AML-193 (cell line): ENCODE results near the gene NDST1.

Experiments
- DNase-seq, 2 experiments: peaks; one replicate each; lab custom pipeline; 2025; lab: John Stamatoyannopoulos, UW

Gene NDST1

DNA sequence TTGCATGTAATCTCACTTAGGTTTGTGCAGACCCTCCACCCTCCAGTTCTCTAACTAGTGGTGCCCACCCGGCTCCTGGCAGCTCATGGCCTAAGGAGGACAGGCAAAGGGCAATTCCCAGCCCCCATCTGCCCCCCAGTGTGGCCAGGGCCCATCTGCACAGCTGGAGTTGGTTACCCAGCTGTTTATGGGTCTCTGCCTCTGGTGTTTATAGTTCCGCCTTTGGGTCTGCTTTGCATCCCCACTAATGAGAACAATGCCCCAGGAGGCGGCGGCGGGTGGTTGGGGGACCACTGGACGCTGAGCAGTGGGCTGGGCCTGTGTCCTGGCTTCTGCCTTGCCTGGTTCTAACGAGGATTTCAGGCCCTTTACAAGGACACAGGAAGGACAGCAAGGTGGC, 62.4 kb downstream of the NDST1 start:
- DNase-seq, result no peak

DNA sequence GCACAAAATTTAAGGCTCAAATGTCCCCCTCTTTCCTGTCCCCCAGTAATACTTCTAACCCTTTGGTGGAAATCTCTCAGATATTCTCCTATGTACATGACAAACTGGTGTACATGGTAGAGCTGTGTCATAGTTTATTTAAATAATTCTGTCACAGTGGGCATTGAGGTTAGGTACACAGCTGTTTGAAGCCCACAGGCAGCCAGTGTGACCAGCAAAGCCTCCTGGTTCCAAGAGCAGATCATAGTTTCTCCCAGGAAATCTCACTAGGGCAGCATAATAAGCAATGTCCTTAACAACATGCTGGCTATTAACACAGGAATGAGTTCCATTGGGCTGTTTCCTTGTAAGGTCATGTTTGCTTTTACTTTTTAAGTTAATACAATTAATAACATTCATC, 63.9 kb downstream of the NDST1 start:
- no peak for DNase-seq

DNA sequence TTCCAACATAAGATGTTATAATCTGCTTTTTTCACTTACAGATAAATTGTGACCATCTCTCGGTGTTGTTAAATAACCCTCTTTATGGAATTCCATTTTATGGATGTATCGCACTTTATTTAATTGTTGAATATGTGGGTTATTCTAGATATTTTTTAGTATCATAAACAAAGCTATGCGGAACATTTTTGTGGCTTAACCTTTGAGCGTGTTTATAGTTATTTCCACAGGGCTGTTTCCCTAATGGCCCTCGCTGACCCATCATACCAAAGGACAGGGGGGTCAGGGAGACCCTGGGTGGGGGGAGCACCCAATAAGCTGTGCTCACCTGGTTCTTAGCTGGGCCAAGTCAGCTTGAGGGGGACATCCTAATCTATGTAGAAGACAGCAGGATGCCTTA, 65.3 kb downstream of the NDST1 start:
- no peak for DNase-seq

DNA sequence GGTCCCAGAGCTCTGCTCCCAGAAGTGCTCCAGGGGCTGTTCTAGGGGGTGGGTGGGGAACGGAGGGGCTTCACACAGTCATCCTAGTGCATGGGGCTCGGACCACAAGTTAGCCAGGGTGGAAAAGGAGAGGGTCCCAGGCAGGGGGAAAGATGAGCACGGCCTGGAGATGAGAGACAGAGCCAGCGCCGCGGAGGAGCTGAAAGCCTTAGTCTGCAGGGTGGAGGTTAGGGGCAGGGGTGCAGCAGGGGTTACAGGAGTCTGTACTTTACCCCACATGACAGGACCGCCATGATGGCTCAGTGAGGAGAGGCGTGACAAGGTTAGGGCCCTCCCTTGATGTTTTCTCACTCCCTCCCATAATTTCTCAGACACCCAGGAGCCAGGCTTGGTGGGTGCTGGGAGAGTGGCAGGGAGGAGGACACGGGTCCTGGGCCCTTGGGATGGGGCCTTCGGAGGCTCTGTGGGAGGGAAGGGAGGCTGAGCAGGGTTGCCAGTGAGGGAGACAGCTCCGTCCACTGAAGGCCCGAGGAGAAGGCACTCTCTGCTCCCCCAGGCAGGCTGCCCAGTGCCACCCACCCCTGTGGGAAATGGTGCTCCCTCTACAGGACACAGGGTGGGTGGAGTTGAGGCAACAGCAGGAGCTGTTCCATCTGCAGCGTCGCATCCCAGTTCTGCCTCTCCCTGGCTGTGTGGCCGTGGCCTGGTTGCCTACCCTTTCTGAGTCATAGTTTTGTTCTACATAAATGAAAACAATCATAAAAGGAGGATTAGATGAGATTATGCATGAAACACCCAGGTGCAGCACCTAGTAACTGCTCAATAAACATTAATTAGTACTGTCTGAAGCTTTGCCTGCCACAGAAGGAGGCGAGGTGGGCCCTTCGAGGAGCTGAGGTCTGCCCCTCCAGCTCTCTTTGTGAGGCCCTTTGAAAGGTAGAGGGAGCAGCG, 66.2 kb downstream of the NDST1 start:
- no peak for DNase-seq

DNA sequence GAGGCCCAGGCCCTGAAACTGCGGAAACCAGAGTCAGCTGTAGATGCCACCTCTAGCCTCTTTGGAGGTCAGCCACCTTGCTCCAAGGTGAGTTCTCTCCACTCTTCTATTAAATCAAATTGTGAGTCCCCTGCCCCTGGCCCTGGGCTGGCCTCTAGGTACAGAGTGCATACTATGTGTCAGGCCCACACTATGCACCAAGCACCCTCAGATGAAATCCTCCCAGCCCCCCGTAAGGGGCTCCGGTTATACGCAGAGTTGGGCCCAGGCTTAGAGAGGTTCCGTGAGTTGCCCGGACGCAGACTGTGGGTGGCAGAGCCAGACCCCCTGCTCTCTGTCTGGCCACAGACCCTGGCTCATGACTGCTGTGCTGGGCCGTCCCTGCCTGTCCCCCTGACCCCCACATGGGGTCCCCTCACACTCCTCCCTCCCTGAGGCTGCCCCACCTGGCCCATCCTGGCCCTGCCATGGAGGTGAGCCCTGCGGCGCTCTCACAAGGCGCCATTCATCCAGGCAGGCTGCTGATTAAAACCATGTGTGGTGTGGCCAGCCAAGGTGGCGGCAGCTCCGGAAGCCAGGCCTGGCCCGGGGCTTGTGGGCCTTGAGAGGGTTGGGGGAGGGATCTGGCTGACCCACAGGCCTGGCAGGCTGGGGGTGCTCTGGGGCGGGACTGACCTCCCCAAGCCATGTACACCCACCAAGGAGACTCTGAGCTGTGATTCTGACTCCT, 67.1 kb downstream of the NDST1 start:
- no peak for DNase-seq

DNA sequence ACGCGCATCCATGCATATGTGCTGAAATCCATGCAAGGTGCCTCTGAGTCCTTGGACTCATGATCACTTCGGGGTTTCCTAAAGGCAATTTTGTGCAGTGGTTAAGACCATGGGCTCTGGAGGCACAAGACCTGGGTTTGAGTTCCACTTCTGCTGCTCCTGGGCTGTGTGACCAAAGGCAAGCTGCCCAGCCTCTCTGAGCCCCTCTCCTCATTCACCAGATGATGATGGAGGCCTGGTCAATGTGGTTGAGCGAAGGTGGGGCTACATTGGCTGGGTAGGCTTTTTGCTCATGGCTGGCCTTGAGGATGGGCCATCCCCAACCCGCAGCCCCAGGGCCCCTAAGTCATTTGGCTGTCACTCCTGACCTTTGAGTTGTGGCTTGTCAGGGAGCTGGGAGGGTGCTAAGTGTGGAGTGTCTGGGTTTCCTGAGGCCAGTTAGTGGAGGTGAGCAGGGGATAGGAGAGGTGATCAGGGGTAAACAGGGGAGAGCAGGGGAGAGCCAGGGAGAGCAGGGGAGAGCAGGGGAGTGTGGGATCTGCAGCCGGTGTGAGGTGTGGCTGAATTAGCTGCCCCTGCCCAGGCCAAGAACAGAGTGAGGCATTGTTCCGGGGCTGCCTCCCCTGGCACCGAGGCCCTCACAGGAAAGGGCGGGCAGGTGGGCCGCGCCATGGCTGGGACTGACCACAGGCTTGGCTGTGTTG, 68.0 kb downstream of the NDST1 start:
- no peak for DNase-seq

DNA sequence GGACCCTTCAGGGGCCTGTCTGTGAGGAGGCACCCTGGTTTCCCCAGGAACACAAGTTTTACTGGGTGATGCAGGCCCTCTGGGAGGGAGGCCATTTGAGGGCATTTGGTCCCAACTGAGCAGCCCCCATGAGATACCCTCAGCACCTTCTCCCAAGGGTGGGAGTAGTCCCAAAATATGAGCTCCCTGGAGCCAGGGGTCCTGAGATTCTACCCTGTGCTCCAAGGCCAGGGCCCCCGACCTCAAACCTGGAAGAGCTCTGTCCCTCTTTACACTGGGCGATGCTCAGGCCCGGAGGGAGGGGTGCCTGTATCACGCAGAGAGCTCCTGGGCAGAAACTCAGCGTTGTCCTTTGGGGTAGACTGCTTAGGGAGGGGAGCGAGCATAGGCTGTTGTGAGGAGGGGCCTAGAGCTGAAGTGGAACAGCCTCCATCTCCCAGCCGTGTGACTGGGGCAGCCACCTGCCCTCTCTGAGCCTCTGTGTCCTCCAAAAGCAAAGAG, 68.6 kb downstream of the NDST1 start:
- DNase-seq, result no peak

DNA sequence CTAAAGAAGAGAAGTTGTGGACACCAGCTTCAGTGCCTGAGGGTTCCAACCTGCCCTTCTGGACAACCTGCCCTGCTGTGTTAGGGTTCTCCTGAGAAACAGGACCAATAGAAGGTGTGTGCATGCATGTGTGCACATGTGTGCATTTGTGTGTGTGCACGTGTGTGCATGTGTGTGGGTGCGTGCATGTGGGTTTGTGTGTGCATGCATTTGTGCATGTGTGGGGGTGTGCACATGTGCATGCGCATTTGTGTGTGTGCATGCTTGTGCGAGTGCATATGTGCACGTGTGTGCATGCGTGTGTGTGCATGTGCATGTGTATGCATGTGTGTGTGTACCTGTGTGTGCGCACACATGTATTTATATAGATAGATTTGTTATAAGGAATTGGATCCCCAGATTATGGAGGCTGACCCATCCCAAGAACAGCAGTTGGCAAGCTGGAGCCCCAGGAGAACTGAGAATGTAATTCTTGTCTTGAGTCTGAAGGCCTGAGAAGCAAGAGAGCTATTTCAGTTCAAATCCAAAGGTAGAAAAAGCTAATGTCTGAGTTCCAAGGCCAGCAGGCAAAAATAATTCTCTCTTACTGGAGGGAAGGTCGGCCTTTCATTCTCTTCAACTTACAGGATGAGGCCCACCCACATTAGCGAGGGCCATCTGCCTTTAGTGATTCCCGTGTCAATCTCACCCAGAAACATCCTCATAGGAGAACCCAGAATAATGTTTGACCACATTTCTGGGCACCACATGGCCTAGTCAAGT, 69.6 kb downstream of the NDST1 start:
- DNase-seq, result no peak

DNA sequence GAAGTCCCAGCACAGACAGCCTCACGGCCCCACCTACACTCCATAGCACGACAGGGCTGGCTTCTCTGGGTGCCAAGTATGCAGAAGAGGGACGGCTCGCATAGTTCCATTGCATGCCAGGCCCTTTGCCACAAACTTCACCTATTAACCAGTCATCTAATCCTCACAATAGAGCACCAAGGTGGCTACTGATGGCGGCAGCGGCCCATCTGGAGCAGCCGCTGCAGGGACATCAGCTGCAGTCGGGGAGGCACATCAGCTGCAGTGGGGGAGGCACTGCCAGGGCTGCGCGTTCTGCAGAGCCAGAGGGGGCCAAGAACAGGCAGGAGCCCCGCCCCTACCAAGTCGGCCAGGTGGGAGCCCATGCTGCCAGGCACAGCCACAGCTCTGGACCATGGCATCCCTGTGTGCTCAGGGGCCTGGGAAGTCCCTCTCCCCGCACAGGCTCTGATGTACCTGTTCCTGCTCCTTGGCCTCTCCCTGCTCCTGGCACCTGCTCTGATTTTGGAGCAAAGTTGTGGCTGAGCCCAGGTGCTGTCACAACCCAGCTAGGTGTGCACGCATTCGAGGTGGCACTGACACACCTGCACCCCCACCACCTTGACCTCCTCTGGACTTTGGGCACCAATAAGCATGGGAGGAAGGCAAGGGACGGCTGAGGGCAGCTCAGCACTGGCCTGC, 71.0 kb downstream of the NDST1 start:
- DNase-seq, result no peak

DNA sequence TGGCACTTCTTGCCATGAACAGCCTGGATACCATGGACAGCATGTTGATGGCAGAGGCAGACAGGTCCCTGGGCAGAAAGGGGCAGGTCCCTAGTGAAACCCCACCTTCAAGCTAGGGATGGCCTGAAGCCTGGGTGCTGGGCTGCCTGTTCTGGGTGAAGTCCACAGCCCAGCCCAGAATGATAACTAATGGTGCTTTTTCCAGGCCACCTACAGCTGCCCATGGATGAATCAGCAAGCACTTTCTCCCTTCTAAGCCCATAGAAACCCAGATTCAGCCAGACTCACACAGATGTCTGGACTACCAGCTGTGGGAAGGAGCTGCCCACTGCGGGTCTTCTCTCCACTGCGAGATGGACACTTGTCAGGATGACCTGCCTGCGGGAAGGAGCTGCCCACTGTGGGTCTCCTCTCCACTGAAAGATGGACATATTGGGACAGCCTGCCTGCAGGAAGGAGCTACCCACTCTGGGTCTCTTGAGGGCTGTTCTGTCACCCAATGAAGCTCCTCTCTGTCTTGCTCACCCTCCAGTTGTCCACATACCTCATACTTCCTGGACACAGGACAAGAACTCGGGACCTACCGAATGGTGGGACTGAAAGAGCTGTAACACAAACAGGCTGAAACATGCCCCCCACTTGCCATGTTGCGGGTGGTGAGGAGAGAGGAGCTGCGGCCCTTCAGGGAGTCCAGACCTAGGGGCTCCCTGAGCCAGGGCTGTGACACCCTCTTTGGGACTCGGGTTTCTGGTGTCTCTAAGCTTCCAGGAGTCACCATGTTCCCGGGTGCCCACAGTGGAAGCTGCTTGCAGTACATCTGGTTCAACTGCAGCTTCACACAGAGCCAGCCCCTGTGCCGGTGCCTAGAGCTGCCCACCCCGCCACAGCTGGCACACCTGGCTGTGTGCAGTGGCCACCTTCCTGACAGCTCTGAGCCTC, 71.8 kb downstream of the NDST1 start:
- DNase-seq, result no peak

DNA sequence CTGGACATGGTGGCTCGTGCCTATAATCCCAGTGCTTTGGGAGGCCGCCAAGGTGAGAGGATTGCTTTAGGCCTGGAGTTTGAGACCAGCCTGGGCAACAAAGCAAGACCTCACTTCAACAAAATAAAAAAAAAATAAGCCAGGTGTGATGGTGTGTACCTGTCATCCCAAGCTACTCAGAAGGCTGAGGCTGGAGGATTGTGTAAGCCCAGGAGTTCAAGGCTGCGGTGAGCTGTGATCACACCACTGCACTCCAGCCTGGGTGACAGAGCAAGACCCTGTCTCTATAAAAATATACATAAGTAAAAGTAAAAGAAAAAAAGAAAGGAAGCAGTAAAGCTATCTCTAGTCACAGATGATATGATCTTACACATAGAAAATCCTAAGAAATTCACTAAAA, 73.0 kb downstream of the NDST1 start:
- DNase-seq, result no peak

DNA sequence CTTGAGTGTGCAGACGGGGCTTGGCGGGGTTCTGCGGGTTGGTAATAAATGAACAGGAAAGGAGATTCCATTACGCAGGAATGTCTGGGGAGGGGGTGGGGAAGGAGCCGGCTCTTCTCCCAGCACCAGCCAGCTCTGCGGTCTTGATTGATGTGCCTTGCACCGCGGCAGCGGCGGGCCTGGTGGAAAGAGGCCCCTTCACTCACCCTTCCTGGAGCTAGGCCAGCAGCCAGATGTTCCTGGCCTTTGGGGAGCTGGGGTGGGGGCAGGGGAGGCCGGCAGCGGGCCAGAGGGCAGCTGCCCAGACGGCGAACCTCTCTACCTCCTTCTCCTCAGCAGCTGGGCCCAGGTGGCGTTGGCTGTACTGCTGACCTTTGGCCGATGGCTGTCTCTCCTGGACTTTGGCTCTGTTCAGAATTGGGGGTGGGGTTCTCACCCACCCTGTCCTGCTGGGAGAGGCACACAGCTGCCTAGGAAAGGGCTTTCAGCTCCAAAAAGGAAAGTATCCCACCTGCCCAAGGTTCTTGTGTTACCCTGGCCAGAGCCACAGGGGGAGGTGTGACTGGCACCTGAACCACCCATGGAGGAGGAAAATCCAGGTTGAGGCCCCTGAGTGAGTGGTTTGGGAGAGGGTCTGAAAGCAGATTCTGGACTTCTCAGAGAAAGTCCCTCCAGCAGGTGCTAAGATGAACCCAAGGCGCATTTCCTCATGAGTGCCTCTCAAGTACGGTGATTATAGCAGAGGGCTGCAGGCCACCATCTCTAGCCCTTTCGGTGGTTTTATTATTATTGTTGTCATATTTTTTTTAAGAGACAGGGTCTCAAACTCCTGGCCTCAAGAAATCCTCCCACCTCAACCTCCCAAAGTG, 74.5 kb downstream of the NDST1 start:
- DNase-seq, result no peak

DNA sequence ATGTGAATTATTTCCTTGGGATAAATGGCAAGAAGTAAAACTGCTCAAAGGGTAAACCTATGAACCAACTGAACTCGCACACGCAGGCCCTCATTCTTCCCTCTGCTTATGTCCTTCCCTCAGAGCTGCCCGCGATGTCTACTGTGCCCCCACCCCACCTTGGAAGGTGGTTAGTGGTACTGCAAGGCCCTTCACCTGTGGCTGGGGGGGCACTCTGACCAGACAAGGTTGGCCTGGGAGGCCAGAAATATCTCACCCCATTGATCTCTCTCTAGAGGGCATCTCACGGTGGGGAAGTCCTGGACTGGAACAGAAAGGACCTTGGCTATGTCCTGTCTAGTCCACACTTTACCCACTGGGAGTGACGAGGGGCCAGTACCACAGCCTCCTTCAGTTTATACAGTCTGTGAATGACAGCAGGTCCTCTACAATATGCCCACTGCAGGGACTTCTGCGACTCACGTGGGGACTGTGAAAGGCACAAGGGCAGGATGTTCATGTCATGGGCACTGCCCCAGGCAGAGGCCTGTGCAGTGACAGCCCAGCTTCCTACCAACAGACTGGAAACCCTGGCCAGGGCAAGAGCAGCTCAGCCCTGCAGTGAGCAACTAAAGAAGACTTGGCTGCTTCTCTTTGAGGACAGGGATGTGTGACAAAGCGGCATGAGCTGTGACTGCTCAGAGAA, 75.8 kb downstream of the NDST1 start:
- DNase-seq, result no peak

DNA sequence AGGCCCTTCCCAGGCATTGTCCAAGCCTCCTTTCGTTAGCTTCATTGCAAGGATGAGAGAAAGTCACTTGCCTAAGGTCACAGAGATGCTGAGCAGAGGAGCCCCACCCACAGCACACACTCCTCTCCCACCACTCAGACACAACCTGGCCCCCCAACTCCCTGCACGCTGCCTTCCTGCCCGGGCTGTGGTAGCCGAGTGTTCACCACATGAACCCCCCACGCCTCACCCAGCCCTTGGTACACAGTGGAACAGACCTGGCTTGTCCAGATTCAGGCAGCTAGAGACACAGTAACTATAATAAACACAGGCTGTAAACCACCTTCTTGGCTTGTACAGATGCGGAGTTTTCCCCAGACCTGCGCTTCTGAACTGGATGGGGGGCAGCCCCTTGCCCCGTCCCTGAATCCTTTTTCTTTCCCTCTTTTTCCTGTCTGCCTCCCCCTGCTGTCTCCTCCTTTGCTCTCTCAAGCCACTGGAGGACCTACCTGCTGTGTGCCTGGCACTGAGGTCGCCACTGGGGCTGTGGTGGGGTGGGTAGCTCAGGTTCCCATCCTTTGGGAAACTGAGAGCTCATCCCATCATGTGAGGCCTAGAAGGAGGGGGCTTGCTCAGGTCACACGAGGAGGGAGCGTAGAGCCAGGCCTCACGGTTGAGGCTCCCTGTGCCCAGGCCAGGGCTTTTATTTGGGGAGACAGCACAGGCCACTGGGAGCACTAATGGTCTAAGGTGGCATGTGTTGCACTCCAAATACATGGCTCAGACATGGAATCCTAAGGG, 76.8 kb downstream of the NDST1 start:
- DNase-seq, result no peak

DNA sequence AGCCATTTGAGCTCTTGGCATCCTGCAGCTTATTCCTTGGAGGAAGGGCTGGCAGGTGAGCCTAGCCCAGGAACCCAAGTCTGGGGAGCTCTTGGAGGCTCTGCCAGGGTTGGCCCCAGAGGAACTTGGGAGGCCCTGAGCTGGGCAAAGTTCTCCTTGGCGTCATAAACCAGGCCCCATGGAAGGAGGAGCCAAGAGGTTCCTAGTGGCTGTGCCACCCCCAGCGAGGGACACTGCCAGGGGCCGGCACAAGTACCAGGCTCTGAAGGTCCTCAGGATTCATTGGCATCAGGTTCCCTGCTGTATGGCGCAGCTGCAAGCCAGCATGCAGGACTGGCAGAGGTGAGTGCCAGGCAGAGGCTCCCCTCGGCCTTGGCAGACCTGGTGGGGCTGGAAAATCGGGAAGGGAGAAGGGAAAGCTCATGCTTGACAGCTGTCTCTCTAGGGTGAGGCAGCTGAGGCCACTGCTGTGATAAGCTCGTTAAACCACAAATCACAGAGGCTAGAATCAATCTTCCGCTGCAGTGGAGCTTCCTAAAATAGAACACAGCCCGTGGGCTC, 77.9 kb downstream of the NDST1 start:
- DNase-seq, result no peak

DNA sequence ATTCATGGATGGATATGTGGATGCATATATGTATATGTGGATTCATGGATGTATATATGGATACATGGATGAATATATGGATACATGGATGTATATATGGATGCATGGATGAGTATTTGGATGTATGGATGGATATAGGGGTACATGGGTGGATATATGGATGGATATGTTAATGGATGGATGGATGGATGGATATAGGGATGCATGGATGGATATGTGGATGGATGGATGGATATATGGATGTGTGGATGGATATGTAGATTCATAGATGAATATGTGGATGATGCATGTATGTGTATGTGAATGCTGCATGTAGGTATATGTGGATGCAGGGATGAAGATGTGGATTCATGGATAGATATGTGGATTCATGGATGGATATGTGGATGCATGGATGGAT, 79.1 kb downstream of the NDST1 start:
- DNase-seq, result no peak

DNA sequence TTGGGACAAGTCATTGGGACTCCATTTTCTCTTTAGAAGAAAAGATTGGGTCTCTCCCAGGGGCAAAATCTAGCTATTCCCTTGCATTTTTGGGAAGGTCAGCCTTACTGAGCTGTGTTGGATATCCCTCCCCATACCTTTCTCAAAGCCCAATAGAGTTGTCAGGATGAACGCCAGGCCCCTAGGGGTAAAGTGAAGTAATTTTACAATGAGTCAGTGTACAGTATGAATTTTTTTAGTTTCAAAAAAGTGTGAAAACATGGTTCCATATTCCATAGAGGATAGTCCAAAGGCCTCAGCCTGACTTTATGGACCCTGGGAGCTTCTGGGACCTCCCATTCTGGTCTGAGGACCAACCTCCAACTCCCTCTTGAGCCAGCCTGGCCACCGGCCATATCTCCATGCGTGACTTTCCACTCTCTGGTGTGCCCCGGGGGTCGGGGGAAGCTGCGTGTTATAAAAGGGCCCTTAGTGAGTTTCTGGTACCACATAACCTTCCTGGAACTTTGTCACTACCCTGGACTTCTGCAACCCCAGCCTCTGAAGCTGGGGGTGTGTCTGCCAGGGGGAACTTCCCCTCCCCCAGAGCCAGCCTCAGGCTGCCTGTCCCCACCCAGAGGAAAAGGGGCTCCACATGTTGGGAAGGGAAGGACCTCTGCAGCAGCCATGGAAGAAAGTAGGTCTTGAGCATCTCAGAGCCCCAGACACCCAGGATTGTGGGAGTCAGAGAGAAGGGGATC, 80.1 kb downstream of the NDST1 start:
- DNase-seq, result no peak
